ENCODE measurements around the gene RPTOR.

The RPTOR gene

DNA sequence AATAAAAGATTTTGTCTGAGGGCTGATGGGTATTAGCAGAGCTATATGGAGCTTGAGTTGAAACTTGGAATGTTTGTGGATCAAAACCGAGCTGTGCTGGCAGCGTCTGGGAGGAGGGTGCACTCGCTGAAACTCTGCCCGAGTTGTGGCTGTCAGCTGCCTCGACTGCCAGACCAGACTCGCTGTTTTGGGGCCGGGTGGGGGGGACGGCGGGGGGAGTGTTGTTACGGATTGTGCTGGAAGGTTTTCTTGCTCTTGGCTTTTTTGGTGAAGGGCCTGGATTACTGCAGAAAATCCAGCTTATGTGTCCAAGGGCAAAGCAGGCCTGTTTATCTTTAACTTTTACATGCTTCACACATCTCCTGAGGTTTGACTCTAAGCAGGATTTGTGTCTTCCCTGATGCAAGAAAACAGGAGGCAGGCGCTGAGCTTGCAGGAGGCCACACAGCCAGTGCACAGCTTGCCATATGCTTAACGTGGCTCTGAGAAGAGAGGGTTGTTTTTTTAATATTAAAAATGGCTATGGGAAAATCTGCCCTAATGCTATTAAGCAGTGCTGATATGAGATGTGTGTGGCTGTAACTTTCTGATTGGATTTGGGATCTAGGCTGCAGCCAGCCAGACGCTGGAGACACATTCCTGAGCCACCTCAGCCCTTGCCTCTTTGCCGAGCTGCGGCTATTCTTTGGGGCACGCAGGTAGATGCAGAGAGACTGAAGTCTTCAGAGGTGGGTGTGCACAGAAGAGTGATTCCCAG, 20.5 kb upstream of the RPTOR start:
- Histone ChIP-seq H3K27ac (replicated peaks) (no peak overlapping the region), H3K4me3 (replicated peaks; ENCODE audit: insufficient read depth, low read length) (no peak overlapping the region), H3K27me3 (ENCODE audit: insufficient read depth, poor library complexity, severe bottlenecking) (peaks cover 14% of the 10 kb centered on the region)
- TF ChIP-seq POLR2AphosphoS5 (IDR thresholded peaks at IDR 0.05; ENCODE audit: low read depth) (no peak), REST (IDR thresholded peaks at IDR 0.05; ENCODE audit: insufficient replicate concordance, low read depth) (no peak), GABPA (IDR thresholded peaks at IDR 0.05; ENCODE audit: low read depth) (no peak), SPI1 (IDR thresholded peaks at IDR 0.05; ENCODE audit: borderline replicate concordance, low read depth) (no peak)
- TF ChIP-seq, protein P1, sequence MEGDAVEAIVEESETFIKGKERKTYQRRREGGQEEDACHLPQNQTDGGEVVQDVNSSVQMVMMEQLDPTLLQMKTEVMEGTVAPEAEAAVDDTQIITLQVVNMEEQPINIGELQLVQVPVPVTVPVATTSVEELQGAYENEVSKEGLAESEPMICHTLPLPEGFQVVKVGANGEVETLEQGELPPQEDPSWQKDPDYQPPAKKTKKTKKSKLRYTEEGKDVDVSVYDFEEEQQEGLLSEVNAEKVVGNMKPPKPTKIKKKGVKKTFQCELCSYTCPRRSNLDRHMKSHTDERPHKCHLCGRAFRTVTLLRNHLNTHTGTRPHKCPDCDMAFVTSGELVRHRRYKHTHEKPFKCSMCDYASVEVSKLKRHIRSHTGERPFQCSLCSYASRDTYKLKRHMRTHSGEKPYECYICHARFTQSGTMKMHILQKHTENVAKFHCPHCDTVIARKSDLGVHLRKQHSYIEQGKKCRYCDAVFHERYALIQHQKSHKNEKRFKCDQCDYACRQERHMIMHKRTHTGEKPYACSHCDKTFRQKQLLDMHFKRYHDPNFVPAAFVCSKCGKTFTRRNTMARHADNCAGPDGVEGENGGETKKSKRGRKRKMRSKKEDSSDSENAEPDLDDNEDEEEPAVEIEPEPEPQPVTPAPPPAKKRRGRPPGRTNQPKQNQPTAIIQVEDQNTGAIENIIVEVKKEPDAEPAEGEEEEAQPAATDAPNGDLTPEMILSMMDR (IDR thresholded peaks at IDR 0.05; ENCODE audit: insufficient read depth, low read length) = no peak
- DNase-seq (ENCODE audit: low read depth in 1 of 2, low spot score in 1 of 2) = no peak

- no peak for DNase-seq (ENCODE audit: low read depth in 1 of 2, low spot score in 1 of 2)
- Histone ChIP-seq H3K27ac (replicated peaks) (no peak overlapping the region), H3K4me3 (replicated peaks; ENCODE audit: insufficient read depth, low read length) (no peak overlapping the region), H3K27me3 (ENCODE audit: insufficient read depth, poor library complexity, severe bottlenecking) (peaks cover 17% of the 10 kb centered on the region)
- TF ChIP-seq, protein P1 (IDR thresholded peaks at IDR 0.05; ENCODE audit: insufficient read depth, low read length) = no peak
- TF ChIP-seq POLR2AphosphoS5 (IDR thresholded peaks at IDR 0.05; ENCODE audit: low read depth) (no peak), REST (IDR thresholded peaks at IDR 0.05; ENCODE audit: insufficient replicate concordance, low read depth) (no peak), SPI1 (IDR thresholded peaks at IDR 0.05; ENCODE audit: borderline replicate concordance, low read depth) (no peak), GABPA (IDR thresholded peaks at IDR 0.05; ENCODE audit: low read depth) (no peak)
Observed at GRCh38 chr17:80526116-80526910, 18.3 kb upstream of the RPTOR start.

- DNase-seq (ENCODE audit: low read depth in 1 of 2, low spot score in 1 of 2) = no peak
- H3K27ac ChIP-seq (replicated peaks) = no peak overlapping the region
- H3K27me3 ChIP-seq (ENCODE audit: insufficient read depth, poor library complexity, severe bottlenecking) = peaks cover 17% of the 10 kb centered on the region
- TF ChIP-seq GABPA (IDR thresholded peaks at IDR 0.05; ENCODE audit: low read depth) (no peak), SPI1 (IDR thresholded peaks at IDR 0.05; ENCODE audit: borderline replicate concordance, low read depth) (no peak), REST (IDR thresholded peaks at IDR 0.05; ENCODE audit: insufficient replicate concordance, low read depth) (no peak), POLR2AphosphoS5 (IDR thresholded peaks at IDR 0.05; ENCODE audit: low read depth) (no peak)
- TF ChIP-seq, protein P1 (IDR thresholded peaks at IDR 0.05; ENCODE audit: insufficient read depth, low read length) = no peak
- H3K4me3 ChIP-seq (replicated peaks; ENCODE audit: insufficient read depth, low read length) = no peak overlapping the region
Observed at GRCh38 chr17:80527016-80527645, 17.5 kb upstream of the RPTOR start.
